ENCODE results near the gene EIF3B.
"Not testable (repeated sequence)": the region's sequence is repeated elsewhere in the genome, so short reads cannot be mapped to it uniquely, and the experiment has no call there.

EIF3B gene

DNA sequence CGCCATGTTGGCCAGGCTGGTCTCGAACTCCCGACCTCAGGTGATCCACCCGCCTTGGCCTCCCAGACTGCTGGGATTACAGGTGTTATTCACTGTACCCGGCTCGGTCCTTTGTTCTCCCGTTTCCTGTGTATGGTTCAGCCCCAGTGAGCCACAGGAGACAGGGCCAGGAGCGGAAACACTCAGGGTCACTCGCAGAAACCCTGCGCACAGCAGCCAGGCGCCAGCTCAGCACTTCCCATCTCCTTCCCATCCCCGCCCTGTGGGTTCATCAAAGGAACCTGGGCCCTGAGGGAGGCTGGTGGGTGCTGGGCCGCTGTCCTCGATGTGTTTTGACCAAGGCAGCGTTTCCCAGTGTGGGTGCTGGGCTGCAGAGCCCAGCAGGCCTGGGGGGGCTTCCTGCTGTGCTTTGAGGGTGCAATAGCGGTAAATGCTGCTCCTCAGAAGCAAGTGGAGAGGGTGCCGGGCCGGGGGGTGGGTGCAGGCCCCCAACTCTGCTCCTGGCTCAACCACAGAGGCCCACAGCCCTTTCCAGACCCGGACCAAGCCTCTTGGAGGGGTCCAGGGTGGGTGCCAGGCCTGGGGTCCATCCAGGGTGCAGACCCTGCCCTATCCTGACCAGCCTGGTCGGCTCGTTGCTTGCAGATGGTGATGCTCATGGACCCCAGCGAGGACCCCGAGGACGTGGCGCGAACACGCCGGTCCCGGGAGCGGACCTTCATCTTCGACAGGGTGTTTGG lies 33.4 kb downstream of the EIF3B start:
- H3K4me2 ChIP-seq (ENCODE audit: low read length), result no peak overlapping the region
- no peaks in the 10 kb centered on the region for H3F3A ChIP-seq (ENCODE audit: insufficient read depth, low read length)
- H3K9me2 ChIP-seq (ENCODE audit: low read depth, low read length), result no peaks in the 10 kb centered on the region
- H3K36me3 ChIP-seq (ENCODE audit: insufficient read depth, low read length), result peaks cover 3% of the 10 kb centered on the region
- no peak overlapping the region for H3K27ac ChIP-seq (ENCODE audit: low read depth, low read length, poor library complexity, severe bottlenecking)
- no peak overlapping the region for H2AFZ ChIP-seq (ENCODE audit: low read length)
- H4K20me1 ChIP-seq (ENCODE audit: insufficient read depth, low read length), result no peaks in the 10 kb centered on the region
- no peaks in the 10 kb centered on the region for H3K4me1 ChIP-seq (ENCODE audit: insufficient read depth, low read length, severe bottlenecking)
- no peak overlapping the region for H3K9ac ChIP-seq (ENCODE audit: low read length)
- no peaks in the 10 kb centered on the region for H3K9me3 ChIP-seq (ENCODE audit: low read length)
- TF ChIP-seq EZH2 (IDR thresholded peaks at IDR 0.05; ENCODE audit: borderline replicate concordance, low read length), result no peak
- TF ChIP-seq, protein P1, sequence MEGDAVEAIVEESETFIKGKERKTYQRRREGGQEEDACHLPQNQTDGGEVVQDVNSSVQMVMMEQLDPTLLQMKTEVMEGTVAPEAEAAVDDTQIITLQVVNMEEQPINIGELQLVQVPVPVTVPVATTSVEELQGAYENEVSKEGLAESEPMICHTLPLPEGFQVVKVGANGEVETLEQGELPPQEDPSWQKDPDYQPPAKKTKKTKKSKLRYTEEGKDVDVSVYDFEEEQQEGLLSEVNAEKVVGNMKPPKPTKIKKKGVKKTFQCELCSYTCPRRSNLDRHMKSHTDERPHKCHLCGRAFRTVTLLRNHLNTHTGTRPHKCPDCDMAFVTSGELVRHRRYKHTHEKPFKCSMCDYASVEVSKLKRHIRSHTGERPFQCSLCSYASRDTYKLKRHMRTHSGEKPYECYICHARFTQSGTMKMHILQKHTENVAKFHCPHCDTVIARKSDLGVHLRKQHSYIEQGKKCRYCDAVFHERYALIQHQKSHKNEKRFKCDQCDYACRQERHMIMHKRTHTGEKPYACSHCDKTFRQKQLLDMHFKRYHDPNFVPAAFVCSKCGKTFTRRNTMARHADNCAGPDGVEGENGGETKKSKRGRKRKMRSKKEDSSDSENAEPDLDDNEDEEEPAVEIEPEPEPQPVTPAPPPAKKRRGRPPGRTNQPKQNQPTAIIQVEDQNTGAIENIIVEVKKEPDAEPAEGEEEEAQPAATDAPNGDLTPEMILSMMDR (IDR thresholded peaks at IDR 0.05; ENCODE audit: low read length), result no peak
- H3K4me3 ChIP-seq (ENCODE audit: low read depth, low read length, poor library complexity, severe bottlenecking), result no peak overlapping the region
- no peaks in the 10 kb centered on the region for H3K79me2 ChIP-seq (ENCODE audit: insufficient read depth, low read length)
- no peaks in the 10 kb centered on the region for H3K27me3 ChIP-seq (ENCODE audit: insufficient read depth, low read length)

DNA sequence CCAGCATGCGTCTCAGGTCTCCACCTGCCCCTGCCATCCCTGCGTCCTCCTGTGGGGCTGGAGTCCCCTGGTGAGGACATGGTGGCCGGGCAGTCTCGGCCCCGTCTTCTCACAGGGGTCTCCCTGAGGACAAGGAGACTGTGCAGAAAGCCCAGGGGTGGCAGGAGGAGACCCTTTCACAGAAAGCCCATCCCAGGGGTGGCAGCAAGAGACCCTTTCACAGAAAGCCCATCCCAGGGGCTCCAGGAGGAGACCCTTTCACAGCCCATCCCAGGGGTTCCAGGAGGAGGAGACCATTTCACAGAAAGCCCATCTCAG lies 34.0 kb downstream of the EIF3B start:
- no peak overlapping the region for H3K4me3 ChIP-seq (ENCODE audit: low read depth, low read length, poor library complexity, severe bottlenecking)
- no peaks in the 10 kb centered on the region for H3K9me2 ChIP-seq (ENCODE audit: low read depth, low read length)
- H3K9me3 ChIP-seq (ENCODE audit: low read length), result no peaks in the 10 kb centered on the region
- TF ChIP-seq, protein P1 (IDR thresholded peaks at IDR 0.05; ENCODE audit: low read length), result no peak
- no peak for TF ChIP-seq EZH2 (IDR thresholded peaks at IDR 0.05; ENCODE audit: borderline replicate concordance, low read length)
- no peak overlapping the region for H3K9ac ChIP-seq (ENCODE audit: low read length)
- H3K36me3 ChIP-seq (ENCODE audit: insufficient read depth, low read length), result no peaks in the 10 kb centered on the region
- no peaks in the 10 kb centered on the region for H3K27me3 ChIP-seq (ENCODE audit: insufficient read depth, low read length)
- H4K20me1 ChIP-seq (ENCODE audit: insufficient read depth, low read length), result no peaks in the 10 kb centered on the region
- H2AFZ ChIP-seq (ENCODE audit: low read length), result no peak overlapping the region
- H3F3A ChIP-seq (ENCODE audit: insufficient read depth, low read length), result no peaks in the 10 kb centered on the region
- no peak overlapping the region for H3K4me2 ChIP-seq (ENCODE audit: low read length)
- no peaks in the 10 kb centered on the region for H3K4me1 ChIP-seq (ENCODE audit: insufficient read depth, low read length, severe bottlenecking)
- H3K27ac ChIP-seq (ENCODE audit: low read depth, low read length, poor library complexity, severe bottlenecking), result no peak overlapping the region
- no peaks in the 10 kb centered on the region for H3K79me2 ChIP-seq (ENCODE audit: insufficient read depth, low read length)

DNA sequence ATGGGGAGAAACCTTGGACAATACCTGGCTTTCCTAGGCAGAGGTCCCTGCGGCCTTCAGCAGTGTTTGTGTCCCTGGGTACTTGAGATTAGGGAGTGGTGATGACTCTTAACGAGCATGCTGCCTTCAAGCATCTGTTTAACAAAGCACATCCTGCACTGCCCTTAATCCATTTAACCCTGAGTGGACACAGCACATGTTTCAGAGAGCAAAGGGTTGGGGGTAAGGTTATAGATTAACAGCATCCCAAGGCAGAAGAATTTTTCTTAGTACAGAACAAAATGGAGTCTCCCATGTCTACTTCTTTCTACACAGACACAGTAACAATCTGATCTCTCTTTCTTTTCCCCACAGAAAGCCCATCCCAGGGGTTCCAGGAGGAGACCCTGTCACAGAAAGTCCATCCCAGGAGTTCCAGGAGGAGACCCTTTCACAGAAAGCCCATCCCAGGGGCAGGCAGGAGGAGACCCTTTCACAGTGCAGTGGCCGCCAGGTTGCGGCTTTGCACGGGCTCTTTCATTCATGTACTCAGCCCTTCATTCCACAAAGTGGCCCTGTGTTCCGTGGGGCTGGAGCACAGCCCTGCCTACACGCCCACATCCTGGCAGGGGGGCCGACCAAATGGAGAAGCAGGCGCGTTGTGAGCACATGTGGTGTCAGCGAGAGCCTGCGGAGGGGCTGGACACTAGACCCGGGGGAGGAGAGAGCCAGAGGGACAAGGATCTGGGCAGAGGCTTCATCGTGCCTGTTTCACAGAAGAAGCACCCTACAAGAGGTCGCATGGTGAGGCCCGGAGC lies 35.6 kb downstream of the EIF3B start:
- H3K9me2 ChIP-seq (ENCODE audit: low read depth, low read length); H3F3A ChIP-seq (ENCODE audit: insufficient read depth, low read length); H3K27me3 ChIP-seq (ENCODE audit: insufficient read depth, low read length); H3K36me3 ChIP-seq (ENCODE audit: insufficient read depth, low read length); H3K4me2 ChIP-seq (ENCODE audit: low read length); H4K20me1 ChIP-seq (ENCODE audit: insufficient read depth, low read length); H3K79me2 ChIP-seq (ENCODE audit: insufficient read depth, low read length); H3K27ac ChIP-seq (ENCODE audit: low read depth, low read length, poor library complexity, severe bottlenecking); H3K4me3 ChIP-seq (ENCODE audit: low read depth, low read length, poor library complexity, severe bottlenecking); H3K9ac ChIP-seq (ENCODE audit: low read length); H3K9me3 ChIP-seq (ENCODE audit: low read length); H3K4me1 ChIP-seq (ENCODE audit: insufficient read depth, low read length, severe bottlenecking); H2AFZ ChIP-seq (ENCODE audit: low read length): not testable (repeated sequence)
